COLO668 (cell line): ENCODE results near the gene ZNF783.
"Not testable (repeated sequence)": the region's sequence is repeated elsewhere in the genome, so short reads cannot be mapped to it uniquely, and the experiment has no call there.

Experiments used
- DNase-seq: peaks from one replicate; lab custom pipeline; 2025; ENCODE audit not compliant: unreplicated experiment; lab: John Stamatoyannopoulos, UW

Gene ZNF783

GRCh38 chr7:149261829-149262617, at the start of gene ZNF783:
Gene ZNF783, plus strand, starts transcription at chr7:149262196. Its CDS starts 138 bp downstream, at chr7:149262334.
- peak; percentile 92 for DNase-seq

GRCh38 chr7:149214020-149214720, 47.8 kb upstream of the ZNF783 start:
- DNase-seq, result no peak

- DNase-seq, result no peak
These were observed 45.6 kb upstream of the ZNF783 start for GRCh38 chr7:149216402-149216801.

- no peak for DNase-seq
These were observed 44.4 kb upstream of the ZNF783 start for GRCh38 chr7:149217570-149217969.

DNA sequence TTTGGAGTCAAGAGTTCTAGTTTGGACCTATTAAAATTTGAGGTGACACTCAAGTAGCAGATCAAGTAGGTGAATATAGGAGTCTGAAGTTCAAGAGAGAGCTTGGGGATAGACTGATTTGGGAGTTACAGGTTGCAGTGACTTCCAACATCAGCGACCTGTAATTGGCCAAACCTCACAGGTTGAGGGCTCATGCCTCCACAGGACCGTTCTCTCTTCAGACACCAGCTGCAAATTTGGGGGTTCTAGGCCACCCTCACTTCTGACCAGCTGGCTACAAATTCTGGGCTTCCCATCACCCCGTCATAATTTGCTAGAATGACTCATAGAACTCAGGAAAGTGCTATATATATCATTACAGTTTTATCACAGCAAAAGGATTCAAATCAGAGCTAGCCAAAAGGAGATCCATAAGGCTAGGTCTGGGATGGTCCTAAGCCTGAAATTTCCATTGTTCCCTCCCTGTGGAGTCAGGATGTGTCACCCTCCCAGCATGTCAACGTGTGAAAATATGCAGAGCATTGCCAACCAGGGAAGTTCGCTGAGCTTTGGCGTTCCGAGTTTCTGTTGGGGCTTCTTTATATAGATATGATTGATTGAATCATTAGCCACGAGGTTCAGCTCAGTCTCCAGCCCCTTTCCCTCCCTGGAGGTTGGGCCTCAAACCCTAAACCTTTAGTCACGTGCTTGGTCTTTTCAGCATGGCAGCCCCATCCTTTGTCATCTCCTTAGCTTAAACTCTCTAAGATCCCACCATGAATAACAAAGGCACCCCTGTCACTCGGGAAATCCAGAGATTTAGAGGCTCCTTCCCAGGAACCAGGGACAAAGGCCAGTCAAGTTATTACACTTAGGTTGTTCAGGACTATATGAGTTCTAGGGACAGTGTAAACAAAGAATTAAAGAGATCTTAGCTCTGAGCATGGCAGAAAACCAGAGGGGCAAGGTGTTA, 43.3 kb upstream of the ZNF783 start:
- DNase-seq, result no peak

GRCh38 chr7:149220534-149220933, 41.5 kb upstream of the ZNF783 start:
- no peak for DNase-seq

- no peak for DNase-seq
These were observed 38.8 kb upstream of the ZNF783 start for GRCh38 chr7:149223176-149223575.

DNA sequence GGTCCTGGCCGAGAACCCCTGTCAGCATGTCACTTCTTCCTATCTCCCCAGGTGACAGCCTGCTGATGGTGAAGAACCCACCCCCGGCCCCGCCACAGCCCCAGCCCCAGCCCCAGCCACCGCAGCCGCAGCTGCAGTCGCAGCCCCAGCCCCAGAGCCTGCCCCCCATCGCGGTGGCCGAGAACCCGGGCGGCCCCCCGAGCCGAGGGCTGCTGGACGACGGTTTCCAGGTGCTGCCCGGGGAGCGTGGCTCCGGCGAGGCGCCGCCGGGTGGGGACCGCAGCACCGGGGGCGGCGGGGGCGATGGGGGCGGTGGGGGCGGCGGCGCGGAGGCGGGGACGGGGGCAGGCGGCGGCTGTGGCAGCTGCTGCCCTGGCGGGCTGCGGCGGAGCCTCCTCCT, 38.2 kb upstream of the ZNF783 start:
- no peak for DNase-seq

GRCh38 chr7:149224352-149224751, 37.6 kb upstream of the ZNF783 start:
- no peak for DNase-seq

DNA sequence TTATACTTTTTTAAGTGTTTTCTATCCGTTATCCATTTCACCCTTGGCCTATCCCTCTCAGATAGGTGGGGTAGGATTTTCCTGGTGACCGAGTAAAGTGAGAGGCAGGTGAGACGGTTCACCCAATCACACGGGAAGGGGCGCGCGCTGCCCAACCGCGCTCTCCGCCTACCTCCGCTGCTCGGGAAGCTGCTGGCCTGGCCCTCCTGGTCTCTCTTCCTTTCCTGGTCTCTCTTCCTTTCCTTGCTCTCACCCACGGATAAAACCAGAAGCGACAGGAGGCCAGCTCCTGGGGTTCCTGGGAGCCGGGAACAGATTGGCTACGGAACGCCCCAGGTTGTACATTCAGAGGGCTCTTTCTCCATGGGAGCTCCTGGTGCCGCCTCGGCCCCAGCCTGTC, 36.9 kb upstream of the ZNF783 start:
- DNase-seq, result no peak

GRCh38 chr7:149225656-149226055, 36.3 kb upstream of the ZNF783 start:
- no peak for DNase-seq

DNA sequence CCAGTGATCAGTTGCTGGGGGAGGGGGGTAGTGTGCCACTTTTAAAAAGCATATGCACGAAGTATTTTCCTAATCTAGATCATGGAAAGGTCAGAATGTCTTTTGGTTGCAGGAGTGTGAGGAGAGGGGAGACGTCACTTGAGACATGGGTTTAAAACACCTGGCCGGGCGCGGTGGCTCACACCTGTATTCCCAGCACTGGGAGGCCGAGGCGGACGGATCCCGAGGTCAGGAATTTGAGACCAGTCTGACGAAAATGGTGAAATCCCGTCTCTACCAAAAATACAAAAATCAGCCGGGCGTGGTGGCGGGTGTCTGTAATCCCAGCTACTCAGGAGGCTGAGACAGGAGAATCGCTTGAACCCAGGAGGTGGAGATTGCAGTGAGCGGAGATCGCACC, 35.6 kb upstream of the ZNF783 start:
- DNase-seq, result not testable (repeated sequence)

- no peak for DNase-seq
These were observed 35.0 kb upstream of the ZNF783 start for GRCh38 chr7:149226840-149227494.

- no peak for DNase-seq
These were observed 33.0 kb upstream of the ZNF783 start for GRCh38 chr7:149228831-149229471.

DNA sequence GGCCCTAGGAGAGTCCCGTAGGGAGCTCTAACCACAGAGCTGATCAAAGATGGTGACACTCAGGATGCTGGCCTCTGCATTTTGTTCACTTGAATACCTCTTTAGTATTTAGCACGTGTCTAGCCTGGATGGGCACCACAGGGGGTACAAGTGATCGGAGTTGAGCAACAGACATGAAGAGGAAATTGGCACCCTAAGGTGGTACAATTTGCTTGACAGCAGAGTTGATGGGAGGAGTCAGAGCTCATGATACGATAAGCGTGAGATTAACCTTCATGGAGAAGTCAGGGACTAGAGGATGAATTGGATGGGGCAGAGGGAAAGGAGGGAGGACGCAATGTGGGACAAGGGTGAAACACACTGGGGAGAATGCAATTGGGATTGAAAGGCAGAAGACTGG, 32.5 kb upstream of the ZNF783 start:
- DNase-seq, result no peak

DNA sequence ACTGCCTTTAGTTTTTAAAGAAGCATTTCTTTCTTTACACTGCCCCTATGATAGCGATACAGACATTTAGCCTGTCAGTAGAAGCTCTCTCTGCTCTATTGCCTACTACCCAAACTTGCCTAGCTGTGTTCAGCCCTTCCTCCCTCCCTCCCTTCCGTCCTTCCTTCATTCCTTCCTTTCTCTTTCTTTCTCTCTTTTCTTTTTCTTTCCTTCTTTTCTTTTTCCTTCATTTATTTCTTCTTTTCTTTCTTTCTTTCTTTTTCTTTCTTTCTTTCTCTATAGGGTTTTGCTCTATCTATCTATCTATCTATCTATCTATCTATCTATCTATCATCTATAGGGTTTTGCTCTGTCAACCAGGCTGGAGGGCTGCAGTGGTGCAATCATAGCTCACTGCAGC, 29.6 kb upstream of the ZNF783 start:
- DNase-seq, result no peak

GRCh38 chr7:149233655-149234204, 28.3 kb upstream of the ZNF783 start:
- DNase-seq, result not testable (repeated sequence)

- no peak for DNase-seq
These were observed 24.5 kb upstream of the ZNF783 start for GRCh38 chr7:149237502-149237901.

- no peak for DNase-seq
These were observed 23.9 kb upstream of the ZNF783 start for GRCh38 chr7:149238051-149238450.
